Measurements from ENCODE around the gene COG2. TPM values are rescaled to one million over a fixed set of nuclear protein-coding genes. Genes with fewer than 3 reads are reported as not detected.
A peak's percentile ranks its signal among the peaks of the same experiment; 100 is the strongest.
"Not testable (repeated sequence)": the region's sequence is repeated elsewhere in the genome, so short reads cannot be mapped to it uniquely, and the experiment has no call there.

Gene COG2
- total RNA-seq, 1 experiment from 2014 or later: 21.5 TPM

DNA sequence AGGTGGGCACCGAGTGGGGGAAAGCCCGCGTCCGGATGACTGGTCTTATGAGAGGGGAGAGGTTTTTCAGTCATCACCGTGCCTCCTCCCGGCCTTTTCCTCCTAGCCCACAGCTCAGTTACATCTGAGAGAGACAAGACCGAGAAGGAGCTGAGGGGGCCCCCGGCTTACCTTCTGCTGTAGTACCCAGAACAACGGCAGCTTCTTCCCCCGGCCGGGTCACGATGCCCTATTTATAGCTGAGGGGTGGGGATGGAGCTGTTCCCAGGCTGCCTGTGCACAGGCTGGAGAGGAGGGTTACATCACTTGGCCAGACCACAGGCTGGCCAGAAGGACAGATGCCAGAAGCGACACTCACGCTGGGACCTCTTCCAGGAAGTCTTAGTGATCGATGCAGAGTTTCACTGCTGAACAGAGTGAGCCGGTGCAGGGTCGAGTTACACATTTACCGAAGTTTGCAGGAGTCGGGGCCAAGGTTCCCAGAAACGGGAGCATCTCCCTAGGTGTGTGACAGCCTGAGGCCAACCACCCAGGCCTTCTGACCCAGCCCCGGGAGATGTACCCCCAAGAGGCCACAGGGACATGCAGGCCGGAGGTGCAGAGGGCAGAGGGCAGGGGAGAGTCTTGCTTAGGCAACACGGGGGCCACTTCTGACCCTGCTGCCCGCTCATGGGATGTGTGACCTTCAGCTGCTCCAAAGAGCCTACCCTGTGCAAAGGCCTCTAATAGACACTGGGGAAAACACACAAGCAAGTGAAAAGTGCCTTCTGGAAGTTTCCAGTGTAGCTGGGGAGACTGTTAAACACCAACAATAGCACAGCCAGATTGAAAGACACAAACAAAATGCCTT, 71.9 kb downstream of the COG2 start, which contains the start of gene AGT:
AGT (minus strand) TSS at position 208 of the 850 bp plus-strand sequence. CDS start 3,299 bp downstream, outside the sequence.
- BruUV-seq (replicated peaks): no TSS peak
- ChIA-PET CTCF (interaction anchor here (0.6 kb wide), 1 partner anchor 35 kb away, joined by 3 read pairs; no protein-coding TSS in a partner anchor), POLR2A (ENCODE audit: unreplicated experiment) (no interaction called here)
- Histone ChIP-seq H3K9me3 (ENCODE audit: insufficient read depth, low read depth) (no peaks in the 10 kb centered on the region), H2AFZ (no peak within 1 kb of the TSS), H4K20me1 (ENCODE audit: insufficient read depth) (no peaks in the 10 kb centered on the region), H3K27me3 (ENCODE audit: insufficient read depth, low read depth) (no peaks in the 10 kb centered on the region), H3K27ac (no peak within 1 kb of the TSS), H3K4me3 (no peak within 1 kb of the TSS), H3K4me1 (replicated peaks; ENCODE audit: insufficient read depth) (no peaks in the 10 kb centered on the region; the same call in 1 of the 2 replicates), H3K9me2 (ENCODE audit: insufficient read depth) (no peaks in the 10 kb centered on the region), H3K36me3 (ENCODE audit: low read depth) (no peaks in the 10 kb centered on the region), H3K4me2 (peak within 1 kb of the TSS; percentile 13; the same call in 1 of the 2 replicates), H3K79me2 (ENCODE audit: low read depth) (no peaks in the 10 kb centered on the region), H3F3A (ENCODE audit: insufficient read depth, low read depth) (no peaks in the 10 kb centered on the region)
- peak; percentile 15 to 50 for DNase-seq
- TF ChIP-seq, protein P1, sequence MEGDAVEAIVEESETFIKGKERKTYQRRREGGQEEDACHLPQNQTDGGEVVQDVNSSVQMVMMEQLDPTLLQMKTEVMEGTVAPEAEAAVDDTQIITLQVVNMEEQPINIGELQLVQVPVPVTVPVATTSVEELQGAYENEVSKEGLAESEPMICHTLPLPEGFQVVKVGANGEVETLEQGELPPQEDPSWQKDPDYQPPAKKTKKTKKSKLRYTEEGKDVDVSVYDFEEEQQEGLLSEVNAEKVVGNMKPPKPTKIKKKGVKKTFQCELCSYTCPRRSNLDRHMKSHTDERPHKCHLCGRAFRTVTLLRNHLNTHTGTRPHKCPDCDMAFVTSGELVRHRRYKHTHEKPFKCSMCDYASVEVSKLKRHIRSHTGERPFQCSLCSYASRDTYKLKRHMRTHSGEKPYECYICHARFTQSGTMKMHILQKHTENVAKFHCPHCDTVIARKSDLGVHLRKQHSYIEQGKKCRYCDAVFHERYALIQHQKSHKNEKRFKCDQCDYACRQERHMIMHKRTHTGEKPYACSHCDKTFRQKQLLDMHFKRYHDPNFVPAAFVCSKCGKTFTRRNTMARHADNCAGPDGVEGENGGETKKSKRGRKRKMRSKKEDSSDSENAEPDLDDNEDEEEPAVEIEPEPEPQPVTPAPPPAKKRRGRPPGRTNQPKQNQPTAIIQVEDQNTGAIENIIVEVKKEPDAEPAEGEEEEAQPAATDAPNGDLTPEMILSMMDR (conservative IDR thresholded peaks at IDR 0.05): no peak
- no peak for TF ChIP-seq EZH2 (IDR thresholded peaks at IDR 0.05; ENCODE audit: low read depth)
- intact Hi-C loops (cut with micrococcal nuclease; ENCODE audit: unreplicated experiment): no loop called here

DNA sequence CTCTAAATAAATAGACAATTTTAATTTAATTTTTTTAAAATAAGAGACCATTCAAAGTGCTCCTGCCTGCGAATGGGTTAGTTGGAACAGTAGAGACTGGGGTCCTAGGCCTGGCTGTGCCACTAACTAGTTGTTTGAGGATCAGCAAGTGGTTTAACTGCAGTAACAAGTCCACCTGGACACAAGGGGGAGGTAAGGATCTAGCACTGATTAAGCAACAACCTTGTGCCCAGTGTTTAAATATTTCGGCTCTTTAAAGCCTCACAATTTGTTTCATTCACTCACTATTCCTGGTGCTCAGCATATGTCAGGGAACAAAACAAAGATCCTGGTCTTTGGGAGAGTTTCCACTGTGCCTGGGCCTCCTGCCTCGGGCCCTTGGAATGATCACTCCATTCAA, 73.2 kb downstream of the COG2 start:
- Histone ChIP-seq H3K9me2 (ENCODE audit: insufficient read depth) (no peaks in the 10 kb centered on the region), H3K36me3 (ENCODE audit: low read depth) (no peaks in the 10 kb centered on the region), H3K4me3 (no peak overlapping the region), H3K27ac (no peak overlapping the region), H3K9me3 (ENCODE audit: insufficient read depth, low read depth) (no peaks in the 10 kb centered on the region), H4K20me1 (ENCODE audit: insufficient read depth) (no peaks in the 10 kb centered on the region), H3K4me2 (no peak overlapping the region), H3K4me1 (replicated peaks; ENCODE audit: insufficient read depth) (no peaks in the 10 kb centered on the region; the same call in 1 of the 2 replicates), H3K79me2 (ENCODE audit: low read depth) (no peaks in the 10 kb centered on the region), H3F3A (ENCODE audit: insufficient read depth, low read depth) (no peaks in the 10 kb centered on the region), H2AFZ (no peak overlapping the region), H3K27me3 (ENCODE audit: insufficient read depth, low read depth) (no peaks in the 10 kb centered on the region)
- TF ChIP-seq EZH2 (IDR thresholded peaks at IDR 0.05; ENCODE audit: low read depth): no peak
- TF ChIP-seq, protein P1 (conservative IDR thresholded peaks at IDR 0.05): peak; percentile 29; the same call in 1 of the 2 replicates
- POLR2A ChIA-PET (ENCODE audit: unreplicated experiment): no interaction called here
- BruUV-seq (replicated peaks): no TSS peak
- no peak for DNase-seq
- intact Hi-C loops (cut with micrococcal nuclease; ENCODE audit: unreplicated experiment): no loop called here
- CTCF ChIA-PET: no interaction called here

DNA sequence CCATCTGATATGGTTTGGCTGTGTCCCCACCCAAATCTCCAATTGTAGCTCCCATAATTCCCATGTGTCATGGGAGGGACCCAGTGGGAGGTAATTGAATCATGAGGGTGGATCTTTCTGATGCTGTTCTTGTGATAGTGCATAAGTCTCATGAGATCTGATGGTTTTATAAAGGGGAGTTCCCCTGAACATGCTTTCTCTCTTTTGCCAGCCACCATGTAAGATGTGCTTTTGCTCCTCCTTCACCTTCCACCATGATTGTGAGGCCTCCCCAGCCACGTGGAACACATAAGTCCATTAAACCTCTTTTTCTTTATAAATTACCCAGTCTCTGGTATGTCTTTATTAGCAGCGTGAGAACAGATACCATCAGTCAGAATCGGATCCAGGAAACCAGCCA, 74.2 kb downstream of the COG2 start:
- H3F3A ChIP-seq (ENCODE audit: insufficient read depth, low read depth); H3K4me2 ChIP-seq; H3K79me2 ChIP-seq (ENCODE audit: low read depth); H3K27ac ChIP-seq; H3K4me3 ChIP-seq; intact Hi-C loops (cut with micrococcal nuclease; ENCODE audit: unreplicated experiment); H3K9me2 ChIP-seq (ENCODE audit: insufficient read depth); DNase-seq; H3K4me1 ChIP-seq (replicated peaks; ENCODE audit: insufficient read depth); H2AFZ ChIP-seq; CTCF ChIA-PET; H3K36me3 ChIP-seq (ENCODE audit: low read depth); H3K27me3 ChIP-seq (ENCODE audit: insufficient read depth, low read depth); POLR2A ChIA-PET (ENCODE audit: unreplicated experiment); H4K20me1 ChIP-seq (ENCODE audit: insufficient read depth); H3K9me3 ChIP-seq (ENCODE audit: insufficient read depth, low read depth); BruUV-seq (replicated peaks): not testable (repeated sequence)

Data from PC-9 (cell line).